H9 (cell line): Measurements from ENCODE around the gene CTAGE4. TPM values are rescaled to one million over a fixed set of nuclear protein-coding genes. Genes with fewer than 3 reads are reported as not detected.

Experiments
- DNase-seq: peaks from one replicate; pipeline ENCODE4 v3.0.0-alpha.2; 2017
- H2AFZ ChIP-seq: one replicate; pipeline ENCODE4 v1.6.1; 2013; ENCODE audit warnings: mild to moderate bottlenecking, low read length, control low read depth, moderate library complexity
- H2AK5ac ChIP-seq: 2 replicates; pipeline ENCODE4 v1.6.1; 2013; ENCODE audit warnings: low read length, control low read depth, mixed read lengths; ENCODE audit not compliant: insufficient read length
- H2BK120ac ChIP-seq: one replicate; pipeline ENCODE4 v1.6.1; 2013; ENCODE audit warnings: low read depth, mild to moderate bottlenecking, low read length, control low read depth, inconsistent platforms; ENCODE audit not compliant: poor library complexity, severe bottlenecking
- H2BK12ac ChIP-seq: 2 replicates; pipeline ENCODE4 v1.6.1; 2013; ENCODE audit warnings: low read length, control low read depth, mixed read lengths, low read depth; ENCODE audit not compliant: insufficient read length
- H2BK15ac ChIP-seq: 2 replicates; pipeline ENCODE4 v1.6.1; 2013; ENCODE audit warnings: low read depth, low read length, control low read depth
- H2BK20ac ChIP-seq: one replicate; pipeline ENCODE4 v1.6.1; 2013; ENCODE audit warnings: low read depth, mild to moderate bottlenecking, low read length, control low read depth, inconsistent platforms; ENCODE audit not compliant: poor library complexity, severe bottlenecking
- H2BK5ac ChIP-seq: 2 replicates; pipeline ENCODE4 v1.6.1; 2013; ENCODE audit warnings: low read length, control low read depth, mixed read lengths; ENCODE audit not compliant: insufficient read length
- H3K14ac ChIP-seq: 2 replicates; pipeline ENCODE4 v1.6.1; 2013; ENCODE audit warnings: low read length, control low read depth; ENCODE audit not compliant: insufficient read depth
- H3K18ac ChIP-seq: 2 replicates; pipeline ENCODE4 v1.6.1; 2013; ENCODE audit warnings: low read depth, mild to moderate bottlenecking, mixed read lengths, low read length, control low read depth; ENCODE audit not compliant: insufficient read length
- H3K23ac ChIP-seq: 2 replicates; pipeline ENCODE4 v1.6.1; 2013; ENCODE audit warnings: low read length, control low read depth, mixed read lengths, low read depth; ENCODE audit not compliant: insufficient read length
- H3K23me2 ChIP-seq: 2 replicates; pipeline ENCODE4 v1.6.1; 2013; ENCODE audit warnings: low read depth, mild to moderate bottlenecking, mixed read lengths, low read length, control low read depth; ENCODE audit not compliant: insufficient read length, poor library complexity, severe bottlenecking
- H3K27ac ChIP-seq: 2 replicates; pipeline ENCODE4 v1.5.1; 2013; ENCODE audit warnings: low read length, control low read depth, mixed read lengths, low read depth; ENCODE audit not compliant: insufficient read length
- H3K27me3 ChIP-seq: 2 replicates; pipeline ENCODE4 v1.6.1; 2013; ENCODE audit warnings: low read length, control low read depth, inconsistent platforms; ENCODE audit not compliant: insufficient read depth
- H3K4ac ChIP-seq: 2 replicates; pipeline ENCODE4 v1.6.1; 2013; ENCODE audit warnings: low read depth, mild to moderate bottlenecking, control low read depth, inconsistent platforms, low read length, moderate library complexity
- H3K4me1 ChIP-seq: 2 replicates; pipeline ENCODE4 v1.6.1; 2013; ENCODE audit warnings: low read length, control low read depth, inconsistent platforms; ENCODE audit not compliant: insufficient read depth
- H3K4me2 ChIP-seq: 2 replicates; pipeline ENCODE4 v1.6.1; 2013; ENCODE audit warnings: low read length, control low read depth, mixed read lengths; ENCODE audit not compliant: insufficient read length, insufficient read depth
- H3K56ac ChIP-seq: 2 replicates; pipeline ENCODE4 v1.6.1; 2013; ENCODE audit warnings: low read depth, mild to moderate bottlenecking, mixed read lengths, low read length, control low read depth; ENCODE audit not compliant: insufficient read length
- H3K79me1 ChIP-seq: 2 replicates; pipeline ENCODE4 v1.6.1; 2013; ENCODE audit warnings: low read depth, mild to moderate bottlenecking, moderate library complexity, low read length, control low read depth, inconsistent platforms; ENCODE audit not compliant: insufficient read depth, poor library complexity, severe bottlenecking
- H3K79me2 ChIP-seq: 2 replicates; pipeline ENCODE4 v1.6.1; 2013; ENCODE audit warnings: low read length, control low read depth, inconsistent platforms; ENCODE audit not compliant: insufficient read depth
- H3K9ac ChIP-seq: 2 replicates; pipeline ENCODE4 v1.6.1; 2013; ENCODE audit warnings: low read length, control low read depth, mixed read lengths; ENCODE audit not compliant: insufficient read length; ENCODE audit errors: extremely low read depth
- H3K9me3 ChIP-seq: one replicate; pipeline ENCODE4 v1.6.1; 2013; ENCODE audit warnings: low read depth, low read length, inconsistent platforms; ENCODE audit not compliant: control insufficient read depth
- H3T11ph ChIP-seq: one replicate; pipeline ENCODE4 v1.6.1; 2013; ENCODE audit warnings: mild to moderate bottlenecking, low read length, control low read depth, inconsistent platforms
- H4K20me1 ChIP-seq: one replicate; pipeline ENCODE4 v1.6.1; 2013; ENCODE audit not compliant: control insufficient read depth, insufficient read length, insufficient read depth
- H4K5ac ChIP-seq: 2 replicates; pipeline ENCODE4 v1.6.1; 2013; ENCODE audit warnings: low read depth, mild to moderate bottlenecking, mixed read lengths, low read length, control low read depth; ENCODE audit not compliant: insufficient read length
- H4K8ac ChIP-seq: replicated peaks from 2 replicates; pipeline ENCODE4 v1.6.1; 2013; ENCODE audit warnings: low read length, control low read depth, mixed read lengths, low read depth; ENCODE audit not compliant: insufficient read length
- H4K91ac ChIP-seq: 2 replicates; pipeline ENCODE4 v1.6.1; 2013; ENCODE audit warnings: low read depth, mild to moderate bottlenecking, moderate library complexity, mixed read lengths, low read length, control low read depth; ENCODE audit not compliant: insufficient read length
- H3K27ac Mint-ChIP-seq, 3 experiments: 2 replicates in 2 of 3; 3 replicates in 1 of 3; pipeline ENCODE4 v1.8.0; 2020 to 2021; ENCODE audit warnings: mixed read lengths in 3 of 3, mild to moderate bottlenecking in 1 of 3, moderate library complexity in 1 of 3
- H3K27me3 Mint-ChIP-seq: 2 replicates; pipeline ENCODE4 v1.8.0; 2021; ENCODE audit warnings: low read depth, mild to moderate bottlenecking, moderate library complexity, mixed read lengths
- H3K36me3 Mint-ChIP-seq, 3 experiments: 2 replicates in 2 of 3; 3 replicates in 1 of 3; pipeline ENCODE4 v1.8.0; 2020 to 2021; ENCODE audit warnings: low read depth in 3 of 3, mixed read lengths in 3 of 3; ENCODE audit not compliant: insufficient read depth in 1 of 3
- H3K4me1 Mint-ChIP-seq, 2 experiments: 2 replicates each; pipeline ENCODE4 v1.8.0; 2020; ENCODE audit warnings: mixed read lengths in 2 of 2
- H3K4me3 Mint-ChIP-seq, 2 experiments: 2 replicates in 1 of 2; 3 replicates in 1 of 2; pipeline ENCODE4 v1.8.0; 2020 to 2021; ENCODE audit warnings: mild to moderate bottlenecking in 2 of 2, mixed read lengths in 2 of 2, moderate library complexity in 1 of 2
- H3K9me3 Mint-ChIP-seq, 2 experiments: 2 replicates in 1 of 2; 3 replicates in 1 of 2; pipeline ENCODE4 v1.8.0; 2020; ENCODE audit warnings: mild to moderate bottlenecking in 2 of 2, mixed read lengths in 2 of 2, moderate library complexity in 1 of 2
- CTCF ChIP-seq: fragments of 200-600 bp; sonication (generic); conservative IDR thresholded peaks from 3 replicates; pipeline ENCODE4 v1.8.0; 2021; ENCODE audit warnings: antibody characterized with exemption, mild to moderate bottlenecking
- WGBS: extraction: QIAGEN DNeasy Blood & Tissue Kit; methylation state at CpG from one replicate; pipeline ENCODE4 v1.1.7; 2013; ENCODE audit warnings: missing lambda C conversion rate, low lambda C conversion rate, mixed read lengths; ENCODE audit not compliant: insufficient read length; ENCODE audit errors: extremely low coverage; 5-methylcytosine and 5-hydroxymethylcytosine counted together
- total RNA-seq: library from RNA; stranded (reverse); gene quantifications from 2 replicates; pipeline ENCODE4 v1.2.1, GENCODE V29; 2021

The CTAGE4 gene
- total RNA-seq, 1 experiment from 2014 or later = 6.2 TPM

- Histone ChIP-seq H3K56ac (no peak overlapping the region), H4K8ac (no peak overlapping the region), H4K20me1 (no peaks in the 10 kb centered on the region), H2BK120ac (no peak overlapping the region), H3K27ac (no peak overlapping the region), H2BK20ac (no peak overlapping the region), H4K5ac (no peak overlapping the region), H2BK5ac (no peak overlapping the region), H3K79me2 (no peaks in the 10 kb centered on the region), H2BK12ac (no peak overlapping the region), H3K9ac (no peak overlapping the region), H3K27me3 (no peaks in the 10 kb centered on the region), H3K4ac (no peak overlapping the region), H3T11ph (no peak overlapping the region), H4K91ac (no peak overlapping the region), H2AFZ (no peak overlapping the region), H3K23ac (no peak overlapping the region), H3K18ac (no peak overlapping the region), H3K79me1 (no peaks in the 10 kb centered on the region), H3K9me3 (no peaks in the 10 kb centered on the region), H3K14ac (no peak overlapping the region), H3K4me2 (no peak overlapping the region), H3K23me2 (no peaks in the 10 kb centered on the region), H2BK15ac (no peak overlapping the region), H2AK5ac (no peak overlapping the region), H3K4me1 (no peaks in the 10 kb centered on the region)
- H3K27me3 Mint-ChIP-seq = peaks cover 1% of the 10 kb centered on the region; the same call in 1 of the 2 replicates
- no peak overlapping the region for H3K27ac Mint-ChIP-seq
- no CpG with 5 or more reads among the region's 3 CpGs for WGBS
- H3K36me3 Mint-ChIP-seq = peaks cover 4 to 22% (median 10%) of the 10 kb centered on the region in 3 experiments; a peak in 6 of 7 replicates
- DNase-seq = no peak
- H3K4me3 Mint-ChIP-seq = no peak overlapping the region
- no peak for TF ChIP-seq CTCF
- peaks cover 20 to 25% of the 10 kb centered on the region in 2 experiments for H3K9me3 Mint-ChIP-seq
- no peaks in the 10 kb centered on the region for H3K4me1 Mint-ChIP-seq
Measured at GRCh38 chr7:144144426-144144825, 38.8 kb upstream of the CTAGE4 start.
